HepG2 (cell line): ENCODE data around the gene COL8A2. TPM values are rescaled to one million over a fixed set of nuclear protein-coding genes. Genes with fewer than 3 reads are reported as not detected.

ENCODE experiments used
- HNF1B ChIP-seq: sonication (generic); formaldehyde crosslinking; IDR thresholded peaks from 2 replicates; pipeline ENCODE4 v1.5.1; 2020; ENCODE audit warnings: mild to moderate bottlenecking, moderate library complexity, missing genetic modification reagents
- KDM5B ChIP-seq: sonication (generic); formaldehyde crosslinking; IDR thresholded peaks from 2 replicates; pipeline ENCODE4 v1.4.0; 2020; ENCODE audit warnings: missing genetic modification reagents, mild to moderate bottlenecking, borderline replicate concordance
- MBD4 ChIP-seq: IDR thresholded peaks from 2 replicates; pipeline ENCODE4 v1.6.1; 2012; ENCODE audit warnings: low read length, inconsistent platforms, borderline replicate concordance
- TFDP2 ChIP-seq: sonication (generic); formaldehyde crosslinking; IDR thresholded peaks from 2 replicates; pipeline ENCODE4 v1.4.0; 2020; ENCODE audit warnings: missing genetic modification reagents
- THAP11 ChIP-seq: IDR thresholded peaks from 2 replicates; pipeline ENCODE4 v1.6.1; 2016; ENCODE audit warnings: missing biosample characterization, missing genetic modification reagents
- YEATS2 ChIP-seq: sonication (generic); formaldehyde crosslinking; IDR thresholded peaks from 2 replicates; pipeline ENCODE4 v1.4.0; 2020; ENCODE audit warnings: missing genetic modification reagents, borderline replicate concordance
- ZFP41 ChIP-seq: sonication (generic); formaldehyde crosslinking; IDR thresholded peaks from 2 replicates; pipeline ENCODE4 v1.4.0; 2020; ENCODE audit warnings: mild to moderate bottlenecking, missing genetic modification reagents, borderline replicate concordance
- ZHX1 ChIP-seq: sonication (generic); formaldehyde crosslinking; IDR thresholded peaks from 2 replicates; pipeline ENCODE4 v1.8.1; 2022; ENCODE audit warnings: low read depth, mild to moderate bottlenecking, missing genetic modification reagents
- ZNF230 ChIP-seq: sonication (generic); formaldehyde crosslinking; IDR thresholded peaks from 2 replicates; pipeline ENCODE4 v1.4.0; 2020; ENCODE audit warnings: mild to moderate bottlenecking, missing genetic modification reagents
- ZNF407 ChIP-seq: sonication (generic); formaldehyde crosslinking; IDR thresholded peaks from one replicate; pipeline ENCODE4 v1.5.1; 2020; ENCODE audit warnings: mild to moderate bottlenecking, missing genetic modification reagents; ENCODE audit errors: not compliant biosample characterization
- ZNF576 ChIP-seq: sonication (generic); formaldehyde crosslinking; IDR thresholded peaks from 2 replicates; pipeline ENCODE4 v1.4.0; 2020; ENCODE audit warnings: mild to moderate bottlenecking, missing genetic modification reagents
- ZNF670 ChIP-seq: sonication (generic); formaldehyde crosslinking; IDR thresholded peaks from 2 replicates; pipeline ENCODE4 v1.8.0; 2022; ENCODE audit warnings: mild to moderate bottlenecking, missing genetic modification reagents, borderline replicate concordance
- polyA plus RNA-seq, 8 experiments: library from polyadenylated mRNA; depleted of rRNA in 3 of 8; stranded (reverse) in 7 of 8; unstranded in 1 of 8; fragments of >200 nt; fragmentation: Illumina TruSeq in 4 of 8; extraction: Trizol in 4 of 8; gene quantifications; 2 replicates each; pipeline versions ENCODE4 v1.2.1 to v1.2.3, GENCODE V29; 2011 to 2016; ENCODE audit warnings: low read depth in 4 of 8, missing spikeins in 1 of 8, mixed read lengths in 1 of 8; ENCODE audit not compliant: insufficient read depth in 1 of 8
- total RNA-seq, 5 experiments: library from RNA; depleted of rRNA; stranded (reverse); fragments of >200 nt; fragmentation: Illumina TruSeq; extraction: Trizol; gene quantifications; 2 replicates each; pipeline ENCODE4 v1.2.3, GENCODE V29; 2016; ENCODE audit warnings: low read depth in 1 of 5

Gene COL8A2
- total and polyA plus RNA-seq, 2 of the 13 experiments (the other 11 are each of a cell fraction or from before 2014, with no cell fraction given): 0.13 to 0.24 TPM

- peak; percentile 92; the same call in 1 of the 2 replicates for TF ChIP-seq ZFP41 (CRISPR knock-in tag)
- TF ChIP-seq TFDP2: peak; percentile 89
- TF ChIP-seq KDM5B: peak; percentile 88
- TF ChIP-seq THAP11: peak; percentile 97
- TF ChIP-seq ZHX1 (CRISPR knock-in tag): peak; percentile 89; the same call in 1 of the 2 replicates
- TF ChIP-seq HNF1B (CRISPR knock-in tag): peak; percentile 89
- peak; percentile 81 for TF ChIP-seq ZNF407 (CRISPR knock-in tag)
- peak; percentile 97 for TF ChIP-seq YEATS2
- TF ChIP-seq ZNF670 (CRISPR knock-in tag): peak; percentile 81; the same call in 1 of the 2 replicates
- peak; percentile 82 for TF ChIP-seq ZNF230 (CRISPR knock-in tag)
- TF ChIP-seq ZNF576 (CRISPR knock-in tag): no peak
- TF ChIP-seq MBD4: no peak
Measured at GRCh38 chr1:36088577-36089392, 36.2 kb downstream of the COL8A2 start, which contains the start of gene ADPRS (continued).
